Measurements from ENCODE around the gene RIPOR1.
"Not testable (repeated sequence)": the region's sequence is repeated elsewhere in the genome, so short reads cannot be mapped to it uniquely, and the experiment has no call there.

Gene RIPOR1

GRCh38 chr16:67517661-67518423, 10.8 kb upstream of the RIPOR1 start:
- no peak for DNase-seq

GRCh38 chr16:67518676-67519075, 10.0 kb upstream of the RIPOR1 start:
- DNase-seq: no peak

GRCh38 chr16:67519242-67519641, 9.4 kb upstream of the RIPOR1 start:
- peak; percentile 23 to 37 for DNase-seq

GRCh38 chr16:67521095-67521804, 7.4 kb upstream of the RIPOR1 start:
- DNase-seq: peak; percentile 99

- peak; percentile 20 to 34 for DNase-seq
These were observed 3.3 kb upstream of the RIPOR1 start for GRCh38 chr16:67525176-67525860.

- no peak for DNase-seq
These were observed 2.4 kb upstream of the RIPOR1 start for GRCh38 chr16:67526149-67526791.

- DNase-seq: peak in 1 of 2 donors; percentile 50
These were observed 397 bp downstream of the RIPOR1 start for GRCh38 chr16:67528870-67529581.

- peak in 1 of 2 donors; percentile 19 for DNase-seq
These were observed 968 bp downstream of the RIPOR1 start for GRCh38 chr16:67529582-67530012.

GRCh38 chr16:67530013-67530939, 1.6 kb downstream of the RIPOR1 start:
- DNase-seq: peak; percentile 75 to 84

GRCh38 chr16:67531247-67531646, 2.6 kb downstream of the RIPOR1 start:
- DNase-seq: peak; percentile 89 to 91

GRCh38 chr16:67533024-67533560, 4.5 kb downstream of the RIPOR1 start:
- DNase-seq: no peak

- DNase-seq: not testable (repeated sequence)
These were observed 5.4 kb downstream of the RIPOR1 start for GRCh38 chr16:67533987-67534386.

GRCh38 chr16:67534431-67534830, 5.8 kb downstream of the RIPOR1 start:
- DNase-seq: no peak

- no peak for DNase-seq
These were observed 6.6 kb downstream of the RIPOR1 start for GRCh38 chr16:67535201-67535600.

- DNase-seq: peak in 1 of 2 donors; percentile 48
These were observed 8.6 kb downstream of the RIPOR1 start for GRCh38 chr16:67537270-67537635.

GRCh38 chr16:67537636-67538591, 9.3 kb downstream of the RIPOR1 start:
- DNase-seq: peak in 1 of 2 donors; percentile 40

GRCh38 chr16:67538666-67539101, 10.1 kb downstream of the RIPOR1 start:
- DNase-seq: no peak

GRCh38 chr16:67539271-67539670, 10.6 kb downstream of the RIPOR1 start:
- no peak for DNase-seq
